ENCODE results near the gene RHOT2.
A peak's percentile ranks its signal among the peaks of the same experiment; 100 is the strongest.

Gene RHOT2

DNA sequence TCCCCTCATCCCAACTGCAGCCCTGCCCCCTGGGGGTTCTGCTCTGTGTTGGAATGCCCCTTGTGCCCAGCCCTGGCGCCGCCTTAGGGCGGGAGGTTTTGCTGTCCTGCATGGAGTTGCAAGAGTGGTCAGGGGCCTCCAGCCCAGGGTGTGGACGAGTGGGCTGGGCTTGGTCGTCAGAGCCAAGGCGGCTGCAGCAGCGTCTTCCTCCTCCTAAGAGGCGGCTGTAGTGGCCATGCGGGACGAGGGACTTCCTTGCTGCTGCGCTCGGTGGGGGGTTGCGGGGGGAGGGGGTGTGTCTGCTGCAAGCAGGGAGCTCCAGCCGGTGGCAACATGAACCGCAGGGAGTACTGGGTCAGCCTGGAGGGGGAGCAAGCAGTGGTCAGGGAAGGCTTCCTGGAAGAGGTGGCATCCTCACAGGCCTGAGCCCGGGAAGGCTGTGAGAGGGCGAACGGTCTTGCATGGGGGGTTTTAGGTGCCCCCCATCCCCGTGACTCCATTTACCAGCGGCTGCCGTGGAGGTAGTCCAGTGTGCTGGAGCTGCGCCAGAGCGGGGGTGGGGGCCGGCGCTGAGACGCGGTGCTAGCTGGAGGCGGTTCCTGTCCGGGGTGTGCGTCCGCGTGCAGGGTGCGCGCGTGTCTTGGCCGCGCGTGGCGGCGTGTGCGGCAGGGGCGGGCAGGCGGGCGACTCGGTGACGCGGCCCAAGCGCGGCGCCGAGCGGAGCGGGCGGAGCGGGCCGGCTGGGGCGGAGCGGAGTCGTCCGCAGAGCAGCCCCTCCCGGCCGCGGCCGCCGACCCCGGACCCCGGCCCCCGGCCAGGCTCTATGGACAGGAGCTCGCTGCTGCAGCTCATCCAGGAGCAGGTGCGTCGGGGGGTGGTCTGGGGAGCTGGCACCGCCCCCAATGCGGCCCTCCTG lies 7.3 kb downstream of the RHOT2 start, which contains the start of gene RHBDL1:
RHBDL1 (plus strand) TSS at position 704 of the 916 bp plus-strand sequence; CDS start at position 824, 120 bp downstream.
- TF ChIP-seq, protein P1, sequence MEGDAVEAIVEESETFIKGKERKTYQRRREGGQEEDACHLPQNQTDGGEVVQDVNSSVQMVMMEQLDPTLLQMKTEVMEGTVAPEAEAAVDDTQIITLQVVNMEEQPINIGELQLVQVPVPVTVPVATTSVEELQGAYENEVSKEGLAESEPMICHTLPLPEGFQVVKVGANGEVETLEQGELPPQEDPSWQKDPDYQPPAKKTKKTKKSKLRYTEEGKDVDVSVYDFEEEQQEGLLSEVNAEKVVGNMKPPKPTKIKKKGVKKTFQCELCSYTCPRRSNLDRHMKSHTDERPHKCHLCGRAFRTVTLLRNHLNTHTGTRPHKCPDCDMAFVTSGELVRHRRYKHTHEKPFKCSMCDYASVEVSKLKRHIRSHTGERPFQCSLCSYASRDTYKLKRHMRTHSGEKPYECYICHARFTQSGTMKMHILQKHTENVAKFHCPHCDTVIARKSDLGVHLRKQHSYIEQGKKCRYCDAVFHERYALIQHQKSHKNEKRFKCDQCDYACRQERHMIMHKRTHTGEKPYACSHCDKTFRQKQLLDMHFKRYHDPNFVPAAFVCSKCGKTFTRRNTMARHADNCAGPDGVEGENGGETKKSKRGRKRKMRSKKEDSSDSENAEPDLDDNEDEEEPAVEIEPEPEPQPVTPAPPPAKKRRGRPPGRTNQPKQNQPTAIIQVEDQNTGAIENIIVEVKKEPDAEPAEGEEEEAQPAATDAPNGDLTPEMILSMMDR (IDR thresholded peaks at IDR 0.05) = no peak
- Histone ChIP-seq H3K27ac (peak within 1 kb of the TSS in 1 of 2 donors; percentile 33), H3K9me3 (no peaks in the 10 kb centered on the region), H3K4me3 (peak within 1 kb of the TSS; percentile 42 to 49), H3K36me3 (peaks cover 29 to 46% (median 37%) of the 10 kb centered on the region in 3 donors), H3K4me1 (peaks cover 0 to 32% (median 18%) of the 10 kb centered on the region in 4 donors), H3K27me3 (peaks cover 0 to 8% of the 10 kb centered on the region in 2 donors)
- intact Hi-C loops (cut with DNase I; ENCODE audit: low total_unique reads) = no loop called here
- no peak for DNase-seq

DNA sequence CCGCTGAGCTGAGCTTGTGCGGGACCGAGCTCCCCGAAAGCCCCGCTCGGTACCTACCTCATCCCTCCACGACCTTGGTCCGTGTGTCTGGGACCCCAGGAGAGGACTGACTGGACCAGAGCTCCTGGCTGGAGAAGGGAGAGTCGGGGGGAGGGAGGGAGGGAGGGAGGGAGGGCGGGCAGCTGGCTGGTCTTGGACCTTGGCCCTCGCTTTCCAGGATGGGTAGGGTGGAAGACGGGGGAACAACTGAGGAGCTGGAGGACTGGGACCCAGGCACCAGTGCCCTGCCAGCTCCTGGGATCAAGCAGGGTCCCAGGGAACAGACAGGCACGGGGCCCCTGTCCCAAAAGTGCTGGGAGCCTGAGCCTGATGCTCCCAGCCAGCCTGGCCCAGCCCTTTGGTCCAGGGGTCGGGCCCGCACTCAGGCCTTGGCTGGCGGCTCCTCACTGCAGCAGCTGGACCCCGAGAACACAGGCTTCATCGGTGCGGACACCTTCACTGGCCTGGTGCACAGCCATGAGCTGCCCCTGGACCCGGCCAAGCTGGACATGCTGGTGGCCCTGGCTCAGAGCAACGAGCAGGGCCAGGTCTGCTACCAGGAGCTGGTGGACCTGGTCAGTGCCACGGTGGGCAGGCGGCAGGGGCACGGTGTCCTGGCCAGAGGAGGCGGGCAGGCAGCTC lies 8.1 kb downstream of the RHOT2 start:
- Histone ChIP-seq H3K27ac (peak overlapping the region in 1 of 2 donors; percentile 33), H3K9me3 (no peaks in the 10 kb centered on the region), H3K27me3 (peaks cover 0 to 8% of the 10 kb centered on the region in 2 donors), H3K36me3 (peaks cover 21 to 38% (median 29%) of the 10 kb centered on the region in 3 donors), H3K4me1 (peaks cover 0 to 39% (median 22%) of the 10 kb centered on the region in 4 donors), H3K4me3 (peak overlapping the region; percentile 42 to 49)
- no peak for DNase-seq
- TF ChIP-seq, protein P1 (IDR thresholded peaks at IDR 0.05) = no peak
- intact Hi-C loops (cut with DNase I; ENCODE audit: low total_unique reads) = no loop called here

GRCh38 chr16:676565-676902 lies 8.6 kb downstream of the RHOT2 start:
- no peak for DNase-seq
- intact Hi-C loops (cut with DNase I; ENCODE audit: low total_unique reads) = no loop called here
- Histone ChIP-seq H3K36me3 (peaks cover 18 to 37% (median 26%) of the 10 kb centered on the region in 3 donors), H3K27ac (no peak overlapping the region), H3K27me3 (peaks cover 0 to 8% of the 10 kb centered on the region in 2 donors), H3K9me3 (no peaks in the 10 kb centered on the region), H3K4me3 (no peak overlapping the region), H3K4me1 (peaks cover 0 to 44% (median 27%) of the 10 kb centered on the region in 4 donors)
- TF ChIP-seq, protein P1 (IDR thresholded peaks at IDR 0.05) = no peak

DNA sequence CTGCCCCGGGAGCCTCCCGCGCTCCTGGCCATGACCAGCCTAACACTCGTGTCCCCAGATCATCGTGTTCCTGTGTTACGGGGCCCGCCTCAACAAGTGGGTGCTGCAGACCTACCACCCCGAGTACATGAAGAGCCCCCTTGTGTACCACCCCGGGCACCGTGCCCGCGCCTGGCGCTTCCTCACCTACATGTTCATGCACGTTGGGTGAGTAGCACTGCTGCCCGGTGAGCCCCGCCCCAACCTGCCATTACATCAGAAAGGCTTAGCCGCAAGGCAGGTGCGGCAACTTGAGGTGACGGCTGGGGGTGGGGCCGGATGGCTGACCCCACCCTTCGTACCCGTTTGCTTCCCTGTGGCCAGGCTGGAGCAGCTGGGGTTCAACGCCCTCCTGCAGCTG lies 9.0 kb downstream of the RHOT2 start:
- Histone ChIP-seq H3K27ac (no peak overlapping the region), H3K4me3 (no peak overlapping the region), H3K9me3 (no peaks in the 10 kb centered on the region), H3K4me1 (peaks cover 0 to 48% (median 31%) of the 10 kb centered on the region in 4 donors), H3K27me3 (peaks cover 0 to 8% of the 10 kb centered on the region in 2 donors), H3K36me3 (peaks cover 18 to 37% (median 26%) of the 10 kb centered on the region in 3 donors)
- no peak for DNase-seq
- intact Hi-C loops (cut with DNase I; ENCODE audit: low total_unique reads) = no loop called here
- TF ChIP-seq, protein P1 (IDR thresholded peaks at IDR 0.05) = no peak

DNA sequence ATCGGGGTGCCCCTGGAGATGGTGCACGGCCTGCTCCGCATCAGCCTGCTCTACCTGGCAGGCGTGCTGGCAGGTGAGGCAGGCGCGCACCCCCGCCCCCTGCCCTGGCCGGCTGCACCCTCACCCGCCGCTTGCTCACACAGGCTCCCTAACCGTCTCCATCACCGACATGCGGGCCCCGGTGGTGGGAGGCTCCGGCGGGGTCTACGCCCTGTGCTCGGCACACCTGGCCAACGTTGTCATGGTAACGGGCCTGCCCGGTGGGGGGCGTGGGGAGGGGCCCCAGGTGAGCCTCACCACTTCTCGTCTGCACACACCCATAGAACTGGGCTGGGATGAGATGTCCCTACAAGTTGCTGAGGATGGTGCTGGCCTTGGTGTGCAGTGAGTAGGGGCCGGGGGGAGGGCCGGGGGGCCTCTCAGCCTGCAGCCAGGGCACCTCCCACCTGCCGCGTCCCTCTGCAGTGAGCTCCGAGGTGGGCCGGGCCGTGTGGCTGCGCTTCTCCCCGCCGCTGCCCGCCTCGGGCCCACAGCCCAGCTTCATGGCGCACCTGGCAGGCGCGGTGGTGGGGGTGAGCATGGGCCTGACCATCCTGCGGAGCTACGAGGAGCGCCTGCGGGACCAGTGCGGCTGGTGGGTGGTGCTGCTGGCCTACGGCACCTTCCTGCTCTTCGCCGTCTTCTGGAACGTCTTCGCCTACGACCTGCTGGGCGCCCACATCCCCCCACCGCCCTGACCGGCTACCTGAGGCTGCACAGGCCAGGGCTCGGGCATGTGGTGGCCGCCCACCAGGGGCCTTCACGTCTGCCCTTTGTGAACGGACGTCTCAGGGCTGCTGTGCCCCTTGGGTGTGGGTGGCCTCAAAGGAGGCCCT lies 9.6 kb downstream of the RHOT2 start:
- DNase-seq = no peak
- H3K36me3 ChIP-seq = peaks cover 18 to 37% (median 26%) of the 10 kb centered on the region in 3 donors

More for the DNA sequence above, 9.6 kb downstream of the RHOT2 start:
- Histone ChIP-seq H3K4me3 (no peak overlapping the region), H3K27me3 (peaks cover 0 to 8% of the 10 kb centered on the region in 2 donors), H3K27ac (no peak overlapping the region), H3K4me1 (peaks cover 0 to 54% (median 38%) of the 10 kb centered on the region in 4 donors), H3K9me3 (no peaks in the 10 kb centered on the region)
- TF ChIP-seq, protein P1 (IDR thresholded peaks at IDR 0.05) = no peak
- intact Hi-C loops (cut with DNase I; ENCODE audit: low total_unique reads) = no loop called here
